PC-3 (cell line): ENCODE data around the gene FAM83F.

ENCODE experiments used
- CTCF ChIP-seq: fragments of 300-600 bp; sonication (generic); conservative IDR thresholded peaks from 2 replicates; pipeline ENCODE4 v1.5.1; 2017; ENCODE audit warnings: antibody characterized with exemption, low read depth, mild to moderate bottlenecking, low read length
- EZH2 ChIP-seq: fragments of 300-600 bp; sonication (generic); IDR thresholded peaks from one replicate; pipeline ENCODE4 v1.6.1; 2017; ENCODE audit warnings: antibody characterized with exemption, mild to moderate bottlenecking, low read length; ENCODE audit not compliant: unreplicated experiment
- EZH2phosphoT487 ChIP-seq: fragments of 300-600 bp; sonication (generic); IDR thresholded peaks from 2 replicates; pipeline ENCODE4 v1.6.1; 2018; ENCODE audit warnings: mild to moderate bottlenecking, antibody characterized with exemption, low read length, borderline replicate concordance

- no peak for TF ChIP-seq CTCF
- TF ChIP-seq EZH2: no peak
- TF ChIP-seq EZH2phosphoT487: no peak
Measured at GRCh38 chr22:39955675-39956074, 39.1 kb upstream of the FAM83F start.
